Measurements from ENCODE around the gene EPYC.

GRCh38 chr12:91017511-91018263, 12.9 kb upstream of the EPYC start:
- TF ChIP-seq CTCF (IDR thresholded peaks at IDR 0.05; ENCODE audit: low read depth, low read length, missing input control): no peak
- TF ChIP-seq, protein P1, sequence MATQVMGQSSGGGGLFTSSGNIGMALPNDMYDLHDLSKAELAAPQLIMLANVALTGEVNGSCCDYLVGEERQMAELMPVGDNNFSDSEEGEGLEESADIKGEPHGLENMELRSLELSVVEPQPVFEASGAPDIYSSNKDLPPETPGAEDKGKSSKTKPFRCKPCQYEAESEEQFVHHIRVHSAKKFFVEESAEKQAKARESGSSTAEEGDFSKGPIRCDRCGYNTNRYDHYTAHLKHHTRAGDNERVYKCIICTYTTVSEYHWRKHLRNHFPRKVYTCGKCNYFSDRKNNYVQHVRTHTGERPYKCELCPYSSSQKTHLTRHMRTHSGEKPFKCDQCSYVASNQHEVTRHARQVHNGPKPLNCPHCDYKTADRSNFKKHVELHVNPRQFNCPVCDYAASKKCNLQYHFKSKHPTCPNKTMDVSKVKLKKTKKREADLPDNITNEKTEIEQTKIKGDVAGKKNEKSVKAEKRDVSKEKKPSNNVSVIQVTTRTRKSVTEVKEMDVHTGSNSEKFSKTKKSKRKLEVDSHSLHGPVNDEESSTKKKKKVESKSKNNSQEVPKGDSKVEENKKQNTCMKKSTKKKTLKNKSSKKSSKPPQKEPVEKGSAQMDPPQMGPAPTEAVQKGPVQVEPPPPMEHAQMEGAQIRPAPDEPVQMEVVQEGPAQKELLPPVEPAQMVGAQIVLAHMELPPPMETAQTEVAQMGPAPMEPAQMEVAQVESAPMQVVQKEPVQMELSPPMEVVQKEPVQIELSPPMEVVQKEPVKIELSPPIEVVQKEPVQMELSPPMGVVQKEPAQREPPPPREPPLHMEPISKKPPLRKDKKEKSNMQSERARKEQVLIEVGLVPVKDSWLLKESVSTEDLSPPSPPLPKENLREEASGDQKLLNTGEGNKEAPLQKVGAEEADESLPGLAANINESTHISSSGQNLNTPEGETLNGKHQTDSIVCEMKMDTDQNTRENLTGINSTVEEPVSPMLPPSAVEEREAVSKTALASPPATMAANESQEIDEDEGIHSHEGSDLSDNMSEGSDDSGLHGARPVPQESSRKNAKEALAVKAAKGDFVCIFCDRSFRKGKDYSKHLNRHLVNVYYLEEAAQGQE (IDR thresholded peaks at IDR 0.05): no peak
- TF ChIP-seq HNF4G (IDR thresholded peaks at IDR 0.05): no peak
- TF ChIP-seq SP1 (IDR thresholded peaks at IDR 0.05): no peak
- no peak for TF ChIP-seq TAF1 (conservative IDR thresholded peaks at IDR 0.05)
- TF ChIP-seq YY1 (IDR thresholded peaks at IDR 0.05): no peak
- TF ChIP-seq HNF4A (conservative IDR thresholded peaks at IDR 0.05): no peak
- TF ChIP-seq JUND (IDR thresholded peaks at IDR 0.05): no peak
- TF ChIP-seq, protein P2, sequence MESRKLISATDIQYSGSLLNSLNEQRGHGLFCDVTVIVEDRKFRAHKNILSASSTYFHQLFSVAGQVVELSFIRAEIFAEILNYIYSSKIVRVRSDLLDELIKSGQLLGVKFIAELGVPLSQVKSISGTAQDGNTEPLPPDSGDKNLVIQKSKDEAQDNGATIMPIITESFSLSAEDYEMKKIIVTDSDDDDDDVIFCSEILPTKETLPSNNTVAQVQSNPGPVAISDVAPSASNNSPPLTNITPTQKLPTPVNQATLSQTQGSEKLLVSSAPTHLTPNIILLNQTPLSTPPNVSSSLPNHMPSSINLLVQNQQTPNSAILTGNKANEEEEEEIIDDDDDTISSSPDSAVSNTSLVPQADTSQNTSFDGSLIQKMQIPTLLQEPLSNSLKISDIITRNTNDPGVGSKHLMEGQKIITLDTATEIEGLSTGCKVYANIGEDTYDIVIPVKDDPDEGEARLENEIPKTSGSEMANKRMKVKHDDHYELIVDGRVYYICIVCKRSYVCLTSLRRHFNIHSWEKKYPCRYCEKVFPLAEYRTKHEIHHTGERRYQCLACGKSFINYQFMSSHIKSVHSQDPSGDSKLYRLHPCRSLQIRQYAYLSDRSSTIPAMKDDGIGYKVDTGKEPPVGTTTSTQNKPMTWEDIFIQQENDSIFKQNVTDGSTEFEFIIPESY (IDR thresholded peaks at IDR 0.05): no peak

All from liver (tissue), 3 donors.